Omental fat pad (tissue), 4 donors: ENCODE data around the gene ADK. TPM values are rescaled to one million over a fixed set of nuclear protein-coding genes. Genes with fewer than 3 reads are reported as not detected.
"Not testable (repeated sequence)": the region's sequence is repeated elsewhere in the genome, so short reads cannot be mapped to it uniquely, and the experiment has no call there.

Experiments used
- ATAC-seq: fragments of 150-250 bp; one replicate; pipeline ENCODE4 v1.9.1; 2016; ENCODE audit warnings: mild to moderate bottlenecking, moderate library complexity; ENCODE audit not compliant: low FRiP score
- DNase-seq: peaks from one replicate; pipeline ENCODE4 v3.0.0-alpha.2; 2019; ENCODE audit warnings: low spot score
- CTCF ChIP-seq, 3 donors: fragments of 450-650 bp; IDR thresholded peaks; one replicate each; pipeline ENCODE4 v1.5.1; 2016 to 2017; ENCODE audit warnings: antibody characterized with exemption in 3 of 3, mild to moderate bottlenecking in 3 of 3, moderate library complexity in 2 of 3
- total RNA-seq, 4 donors: library from RNA; depleted of rRNA; stranded (reverse); fragments of >200 nt; gene quantifications; one replicate each; pipeline ENCODE4 v1.1.0, GENCODE V29; 2016

The ADK gene
- total RNA-seq, 4 donors from 2014 or later, result 19.4 to 23.3 (median 22.0) TPM

DNA sequence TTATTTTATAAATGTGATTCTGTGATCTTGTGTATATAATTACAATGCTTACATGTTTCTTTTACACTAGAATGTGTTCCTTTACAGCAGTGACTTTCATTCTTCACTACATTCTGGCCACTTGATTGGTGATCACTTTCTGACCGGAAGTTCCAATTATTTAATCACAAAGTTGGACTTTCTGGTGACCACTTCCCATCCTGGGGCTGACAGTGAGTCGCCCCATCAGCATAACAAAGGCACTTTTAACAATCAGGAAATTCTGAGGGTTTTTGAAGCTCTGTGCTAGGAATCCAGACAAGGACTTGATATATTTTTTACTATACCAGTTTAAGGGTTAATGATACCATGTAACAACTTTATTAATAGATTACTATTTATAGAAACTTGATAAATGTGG is 393.1 kb downstream of the ADK start:
- ATAC-seq (no peak), DNase-seq (no peak)
- TF ChIP-seq CTCF (IDR thresholded peaks at IDR 0.05), result no peak

- no peak for ATAC-seq
- TF ChIP-seq CTCF (IDR thresholded peaks at IDR 0.05), result no peak
These were observed 397.7 kb downstream of the ADK start for GRCh38 chr10:74548676-74549075.

GRCh38 chr10:74556072-74556705 is 405.2 kb downstream of the ADK start:
- no peak for TF ChIP-seq CTCF (IDR thresholded peaks at IDR 0.05)

More at GRCh38 chr10:74548676-74549075, 397.7 kb downstream of the ADK start:
- no peak for DNase-seq

GRCh38 chr10:74557098-74557497 is 406.1 kb downstream of the ADK start:
- no peak for ATAC-seq

More at GRCh38 chr10:74556072-74556705, 405.2 kb downstream of the ADK start:
- DNase-seq (no peak), ATAC-seq (no peak)

DNA sequence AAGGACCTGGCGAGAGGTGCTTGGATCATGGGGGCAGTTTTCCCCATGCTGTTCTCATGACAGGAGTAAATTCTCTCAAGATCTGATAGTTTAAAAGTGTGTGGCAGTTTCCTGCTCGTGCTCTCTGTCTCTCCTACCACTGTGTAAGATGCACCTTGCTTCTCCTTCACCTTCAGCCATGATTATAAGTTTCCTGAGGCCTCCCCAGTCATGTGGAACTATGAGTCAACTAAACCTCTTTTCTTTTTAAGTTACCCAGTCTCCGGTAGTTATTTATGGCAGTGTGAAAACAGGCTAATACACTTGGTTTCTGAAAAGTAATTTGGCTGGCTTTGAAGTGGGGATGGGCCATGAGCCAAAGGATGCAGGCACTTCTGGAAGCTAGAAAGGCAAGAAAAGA is 407.4 kb downstream of the ADK start:
- no peak for TF ChIP-seq CTCF (IDR thresholded peaks at IDR 0.05)
- ATAC-seq (no peak), DNase-seq (no peak)

More at GRCh38 chr10:74557098-74557497, 406.1 kb downstream of the ADK start:
- DNase-seq, result no peak
- no peak for TF ChIP-seq CTCF (IDR thresholded peaks at IDR 0.05)

DNA sequence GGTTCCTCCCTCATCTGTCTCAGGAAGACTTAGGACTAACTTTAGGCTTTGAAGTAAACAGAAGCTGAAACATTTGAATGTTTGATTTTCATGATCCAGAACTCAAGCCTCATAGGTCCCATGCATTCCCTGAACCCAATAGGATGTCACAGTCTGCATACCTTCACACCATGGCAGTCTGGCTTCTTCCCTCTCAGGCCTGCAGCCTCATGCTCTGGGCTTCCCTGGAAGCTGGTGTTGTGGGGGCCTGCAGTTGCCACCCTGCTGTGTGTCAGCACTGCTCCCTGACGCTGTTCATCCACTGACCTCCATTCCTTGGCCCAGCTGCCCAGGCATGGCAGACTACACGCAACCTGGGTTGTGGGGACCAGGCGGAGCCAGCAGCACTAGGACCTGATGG is 407.9 kb downstream of the ADK start:
- no peak for DNase-seq
- ATAC-seq, result no peak
- TF ChIP-seq CTCF (IDR thresholded peaks at IDR 0.05), result no peak

- not testable (repeated sequence) for DNase-seq, ATAC-seq
These were observed 417.9 kb downstream of the ADK start for GRCh38 chr10:74568896-74569295.

GRCh38 chr10:74573497-74573896 is 422.5 kb downstream of the ADK start:
- ATAC-seq, DNase-seq: not testable (repeated sequence)
